Inferior parietal cortex (tissue), 1 donor: ENCODE measurements around the gene KLHL36.
A peak's percentile ranks its signal among the peaks of the same experiment; 100 is the strongest.

Source experiments
- DNase-seq: peaks from one replicate; pipeline ENCODE4 v3.0.0-alpha.2; 2016; ENCODE audit errors: extremely low spot score

KLHL36 gene

DNA sequence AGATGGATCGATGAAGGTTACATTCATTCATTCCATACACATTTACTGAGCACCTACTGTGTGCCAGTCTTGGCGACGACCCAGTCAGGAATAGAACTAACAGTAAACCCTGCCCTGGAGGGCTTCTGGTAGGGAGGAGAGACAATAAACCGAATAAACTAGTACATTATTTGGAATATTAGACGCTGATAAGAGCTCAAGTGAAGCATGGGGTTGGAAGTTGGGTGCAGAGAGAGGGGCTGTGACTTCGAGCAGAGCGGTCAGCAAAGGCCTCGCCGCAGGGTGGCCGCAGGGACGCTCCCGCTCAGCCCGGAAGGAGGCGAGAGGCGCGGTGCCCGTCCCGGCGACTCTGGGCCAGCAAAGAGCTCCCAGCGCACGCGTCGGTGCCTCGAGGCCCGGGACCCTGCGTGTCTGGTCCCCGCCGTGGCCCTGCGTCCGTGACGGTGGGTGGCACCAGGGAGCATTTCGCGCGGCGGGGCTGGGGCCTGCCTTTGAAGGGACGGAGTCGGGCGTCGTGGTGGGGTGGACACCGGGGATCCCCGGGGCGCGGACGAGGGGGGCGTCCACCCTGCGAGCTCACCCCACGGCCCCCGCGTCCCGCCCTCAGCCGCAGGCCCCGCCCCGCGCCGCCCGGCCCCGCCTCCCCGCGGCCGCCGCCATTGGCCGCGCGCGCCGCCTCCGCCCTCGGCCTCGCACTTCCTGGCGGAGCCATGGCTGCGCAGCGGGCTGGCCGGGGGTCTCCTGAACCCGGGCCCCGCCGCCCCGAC is at the start of gene KLHL36:
Gene KLHL36 (plus strand): TSS at position 684 of the 767 bp plus-strand sequence. CDS start 2,357 bp downstream, outside the sequence.
- DNase-seq, result peak; percentile 27

DNA sequence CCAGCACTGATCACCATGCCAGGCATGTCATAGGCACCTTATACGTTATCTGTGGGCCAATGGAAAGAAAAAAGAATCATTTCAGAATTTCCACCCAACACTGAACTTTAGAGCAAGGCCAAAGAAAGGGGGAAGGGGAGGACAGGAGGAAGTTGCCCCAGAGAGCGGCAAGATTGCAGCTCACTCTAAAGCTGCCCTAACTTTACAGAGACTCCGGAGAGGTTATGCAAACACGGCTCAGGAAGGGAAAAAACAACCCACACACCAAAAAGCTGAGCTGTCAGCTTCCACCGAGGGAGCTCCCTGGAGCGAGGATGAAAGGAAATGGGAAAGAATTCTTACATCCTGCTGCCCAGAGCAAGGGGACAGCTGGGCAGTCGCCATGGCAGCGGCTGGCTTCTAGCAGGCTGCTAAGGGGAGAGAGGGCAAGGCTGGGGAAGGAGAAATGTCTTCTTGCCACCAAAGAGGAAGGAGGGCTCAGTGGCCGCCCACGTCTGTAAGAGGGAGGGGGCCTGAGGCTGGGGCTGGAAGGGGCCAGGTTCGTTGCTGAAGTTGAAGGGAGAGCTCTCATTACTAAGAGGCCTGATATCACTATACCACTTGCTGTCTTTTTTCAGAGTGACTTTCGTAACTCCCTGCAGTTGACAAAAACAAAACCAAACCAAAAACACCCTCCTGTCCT is 48.6 kb upstream of the KLHL36 start:
- DNase-seq, result peak; percentile 48

DNA sequence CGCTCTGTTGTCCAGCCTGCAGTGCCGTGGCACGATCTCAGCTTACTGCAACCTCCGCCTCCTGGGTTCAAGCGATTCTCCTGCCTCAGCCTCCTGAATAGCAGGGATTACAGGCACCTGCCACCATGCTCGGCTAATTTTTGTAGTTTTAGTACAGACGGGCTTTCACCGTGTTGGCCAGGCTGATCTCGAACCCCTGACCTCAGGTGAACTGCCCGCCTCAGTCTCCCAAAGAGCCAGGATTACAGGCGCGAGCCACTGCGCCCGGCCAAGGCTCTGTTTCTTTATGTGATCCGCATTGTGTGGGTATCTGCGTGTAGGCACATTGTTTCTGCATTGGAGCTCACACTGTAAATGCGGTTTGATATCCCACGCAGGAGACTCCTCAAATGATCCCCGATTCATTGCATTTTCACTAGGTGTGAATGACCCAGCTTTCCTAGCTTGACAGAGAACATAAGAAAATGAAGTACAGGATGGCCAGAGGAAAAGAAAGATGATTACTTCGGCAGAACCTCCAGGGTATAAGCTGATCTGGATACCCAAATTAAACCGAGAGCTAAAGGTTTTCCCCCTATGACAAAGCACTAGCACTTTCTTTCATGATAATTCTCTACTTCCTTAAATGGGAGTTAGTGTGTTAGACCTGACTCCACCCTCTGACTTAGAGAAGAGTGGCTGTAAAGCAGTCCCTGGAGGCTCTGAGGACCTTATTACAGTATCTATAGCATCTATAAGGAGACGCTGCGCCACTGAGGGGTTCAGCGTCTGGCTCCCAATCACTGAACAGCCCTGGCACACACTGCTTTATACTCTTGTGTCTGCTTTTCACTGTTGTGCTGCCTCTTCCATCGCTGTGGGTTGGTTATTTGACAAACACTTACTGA is 47.7 kb upstream of the KLHL36 start:
- no peak for DNase-seq

DNA sequence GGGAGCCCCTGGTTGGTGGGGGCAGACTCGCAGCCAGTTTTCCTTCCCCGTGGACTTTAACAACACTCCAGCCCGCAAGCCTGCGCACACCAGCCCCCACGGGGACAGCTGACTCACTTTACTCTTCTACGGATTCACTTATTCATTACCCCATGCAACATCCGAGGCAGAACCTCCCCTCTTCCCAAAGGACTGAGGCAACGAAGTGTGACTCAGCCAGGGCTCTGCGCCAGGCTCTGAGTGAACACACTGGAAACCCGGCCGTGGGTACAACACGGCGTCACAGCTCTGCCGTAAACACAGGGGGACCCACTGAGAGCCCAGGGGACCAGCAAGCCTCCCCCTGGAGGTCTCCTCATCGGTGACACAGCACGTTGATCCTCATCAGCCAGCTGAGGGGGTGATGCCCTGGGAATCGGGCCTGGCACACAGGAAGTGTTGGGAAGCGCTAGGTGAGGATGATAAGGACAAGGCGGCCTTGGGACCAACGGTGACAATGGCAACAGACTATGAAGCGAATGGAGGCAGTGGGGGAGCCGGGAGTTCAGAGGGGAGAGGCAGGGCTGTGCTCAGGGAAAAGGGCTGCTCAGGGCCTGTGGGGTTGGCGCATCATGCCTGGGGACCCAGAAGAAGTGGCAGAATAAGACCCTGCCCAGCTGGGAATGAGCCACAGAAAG is 45.0 kb upstream of the KLHL36 start:
- DNase-seq, result peak; percentile 70

DNA sequence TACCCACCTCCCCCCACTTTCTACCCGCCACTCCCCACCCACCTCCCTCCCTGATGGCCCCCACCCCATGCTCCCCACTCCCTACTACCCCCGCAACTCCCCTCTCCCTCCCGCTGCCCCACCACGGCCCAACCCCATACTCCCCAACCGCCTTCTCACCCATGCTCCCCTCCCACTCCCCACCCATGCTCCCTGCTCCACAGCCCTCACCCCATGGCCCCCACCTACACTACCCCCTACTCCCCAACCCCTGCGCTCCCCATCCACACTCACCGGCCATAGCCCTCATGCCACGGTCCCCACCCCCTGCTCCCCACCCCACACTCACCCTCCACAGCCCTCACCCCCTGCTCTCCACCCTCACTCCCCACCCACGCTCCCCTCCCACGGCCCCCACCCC is 44.4 kb upstream of the KLHL36 start:
- no peak for DNase-seq

DNA sequence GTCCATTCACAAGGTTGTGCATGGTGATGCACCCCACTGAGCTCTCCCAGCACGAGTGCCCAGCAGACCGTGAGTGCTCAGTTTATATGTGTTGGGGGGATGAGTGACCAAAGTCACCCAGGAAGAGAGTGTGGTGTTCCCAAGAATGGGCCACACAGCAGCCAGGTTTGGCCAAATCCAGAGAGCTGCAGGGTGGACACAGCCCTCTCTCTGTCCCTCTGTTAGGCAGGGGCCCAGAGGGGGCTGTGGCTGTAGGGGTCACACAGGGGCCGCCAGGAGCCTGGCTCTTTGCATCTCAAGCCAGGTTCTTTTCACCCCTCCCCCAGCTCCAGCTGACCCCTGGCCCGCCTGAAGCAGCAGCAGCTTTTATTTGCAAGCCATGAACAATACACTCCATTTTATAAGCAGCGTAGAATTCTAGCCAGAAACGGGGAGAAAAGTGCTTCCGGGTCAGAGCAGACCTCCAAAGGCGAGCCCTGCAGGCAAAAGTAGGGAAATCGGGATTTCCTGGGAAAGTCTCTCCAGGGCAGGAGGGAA is 43.8 kb upstream of the KLHL36 start:
- DNase-seq, result no peak

DNA sequence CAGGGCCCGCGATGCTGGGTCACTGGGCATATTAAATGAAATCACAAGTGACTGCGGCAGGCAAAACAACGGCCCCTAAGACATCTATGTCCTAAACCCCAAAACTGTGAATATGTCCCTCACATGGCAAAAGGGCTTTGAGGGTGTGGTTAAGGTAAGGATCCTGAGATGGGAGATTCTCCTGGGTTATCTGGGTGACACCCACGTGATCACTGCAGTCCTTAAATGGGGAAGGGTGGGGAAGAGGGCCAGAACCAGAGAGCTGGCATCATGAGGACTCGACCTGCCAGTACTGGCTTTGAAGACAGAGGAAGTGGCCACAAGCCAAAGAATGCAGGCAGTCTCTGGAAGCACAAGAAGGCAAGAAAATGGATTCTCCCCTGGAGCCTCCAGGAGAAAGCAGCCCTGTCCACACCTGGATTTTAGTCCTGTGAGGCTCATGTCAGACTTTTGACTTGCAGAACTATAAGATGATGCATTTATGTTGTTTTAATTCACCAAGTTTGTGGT is 42.9 kb upstream of the KLHL36 start:
- no peak for DNase-seq

DNA sequence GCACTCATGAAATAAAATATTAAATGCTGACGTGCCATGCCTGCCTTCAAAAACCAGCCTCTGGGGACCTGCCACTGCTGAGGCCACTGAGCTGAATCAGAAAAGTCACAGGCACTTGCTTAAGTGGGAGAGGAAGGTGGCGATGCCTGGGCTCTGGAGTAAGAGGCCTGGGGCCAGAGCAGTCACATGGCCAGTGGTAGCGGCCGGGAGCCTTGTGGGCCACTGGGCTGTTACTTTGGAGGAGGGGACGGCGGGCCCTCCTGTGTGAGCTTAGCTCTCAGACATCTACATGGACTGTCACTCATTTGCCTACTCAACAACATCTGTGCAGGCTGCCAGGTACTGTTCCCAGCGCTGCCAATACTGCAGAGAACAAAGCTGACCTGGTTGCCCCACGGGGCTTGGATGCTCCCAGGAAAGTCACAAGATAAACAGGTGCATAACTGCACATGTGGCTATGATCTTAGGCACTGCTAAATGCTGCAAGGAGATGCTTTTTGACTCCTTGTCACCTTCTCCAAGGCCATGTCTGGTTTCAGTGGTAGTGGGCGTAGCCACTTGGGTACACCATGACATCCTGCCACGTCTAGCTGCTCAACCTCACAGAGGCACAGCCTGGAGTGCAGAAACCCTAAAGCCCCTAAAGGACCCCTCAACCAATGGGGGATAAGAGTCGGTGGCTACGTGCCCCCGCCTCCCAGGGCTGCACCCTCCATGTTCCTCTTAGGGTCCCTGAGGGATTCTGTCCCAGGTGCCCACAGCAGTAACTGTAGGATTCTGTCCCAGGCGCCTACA is 42.0 kb upstream of the KLHL36 start:
- DNase-seq, result no peak

DNA sequence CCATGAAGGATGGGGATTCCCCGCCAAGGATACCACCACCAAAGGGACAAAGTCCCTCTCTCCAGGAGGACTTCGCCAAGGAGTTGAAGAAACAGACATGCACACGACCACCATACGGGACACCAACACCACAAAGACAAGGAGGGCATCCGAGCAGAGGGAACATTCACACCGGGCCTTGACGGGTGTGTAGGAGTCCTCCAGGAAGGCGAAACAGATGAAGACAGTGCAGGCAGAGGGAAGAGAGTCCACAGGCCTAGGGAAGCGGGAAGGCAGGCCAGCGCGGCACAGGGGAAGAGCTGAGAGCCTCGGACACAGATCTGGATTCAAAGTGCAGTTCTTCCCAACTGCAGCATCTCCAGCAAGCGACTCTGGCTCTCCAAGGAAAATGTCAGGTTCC is 41.2 kb upstream of the KLHL36 start:
- DNase-seq, result no peak

DNA sequence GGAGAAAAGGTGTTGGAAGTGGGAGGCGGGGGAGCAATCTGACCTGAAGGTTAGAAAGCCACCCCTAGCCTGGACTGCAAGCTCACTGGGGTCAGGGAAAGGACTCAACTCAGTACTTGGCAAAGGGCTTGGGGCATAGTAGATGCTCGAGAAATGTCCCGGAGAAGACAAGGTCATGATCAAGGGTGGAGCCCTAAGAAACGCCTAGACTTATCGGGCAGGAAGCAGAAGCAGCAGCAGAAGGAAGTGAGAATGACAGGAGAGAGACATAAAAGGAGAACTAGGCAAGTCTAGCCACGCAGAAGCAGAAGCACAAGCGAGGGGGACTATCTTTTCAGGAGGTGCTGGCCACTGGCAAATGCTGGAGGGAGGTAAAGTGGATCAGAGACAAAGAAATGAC is 40.6 kb upstream of the KLHL36 start:
- DNase-seq, result no peak

DNA sequence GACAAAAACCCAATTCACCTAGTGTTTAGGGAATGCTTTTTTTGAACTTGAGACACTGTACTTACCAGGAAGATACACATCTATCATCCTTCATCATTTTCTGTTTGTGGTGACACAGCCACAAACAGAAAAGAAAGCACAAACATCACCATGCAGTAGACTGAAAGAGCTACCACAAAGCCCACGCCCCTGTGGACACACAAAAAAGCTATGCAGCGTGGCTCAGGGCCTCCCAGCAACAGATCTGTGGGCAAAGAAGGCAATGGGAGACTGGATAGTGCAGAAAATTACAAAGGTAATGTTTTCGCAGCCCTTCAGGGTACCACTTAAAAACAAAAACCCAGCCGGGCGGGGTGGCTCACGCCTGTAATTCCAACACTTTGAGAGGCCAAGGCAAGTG is 40.0 kb upstream of the KLHL36 start:
- no peak for DNase-seq

DNA sequence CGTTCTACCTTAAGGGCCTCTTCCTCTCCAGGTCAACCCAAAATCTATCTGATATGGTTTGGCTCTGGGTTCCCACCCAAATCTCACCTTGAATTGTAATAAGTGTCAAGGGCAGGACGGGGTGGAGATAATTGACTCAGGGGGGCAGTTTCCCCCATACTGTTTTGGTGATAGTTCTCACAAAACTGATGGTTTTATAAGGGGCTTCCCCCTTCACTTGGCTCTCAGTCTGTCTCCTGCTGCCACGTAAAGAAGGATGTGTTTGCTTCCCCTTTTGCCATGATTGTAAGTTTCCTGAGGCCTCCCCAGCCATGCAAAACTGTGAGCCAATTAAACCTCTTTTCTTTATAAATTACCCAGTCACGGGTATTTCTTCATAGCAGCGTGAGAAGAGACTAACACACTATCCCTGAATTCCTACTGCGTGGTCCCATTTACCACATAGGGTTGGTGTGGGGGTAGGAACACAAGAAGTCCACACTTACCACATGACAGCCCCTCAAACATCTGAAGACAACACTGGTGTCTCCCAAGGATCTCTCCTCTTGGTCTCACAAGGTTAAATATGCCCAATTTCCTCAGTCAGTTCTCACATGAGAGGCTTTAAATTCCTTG is 38.6 kb upstream of the KLHL36 start:
- no peak for DNase-seq

DNA sequence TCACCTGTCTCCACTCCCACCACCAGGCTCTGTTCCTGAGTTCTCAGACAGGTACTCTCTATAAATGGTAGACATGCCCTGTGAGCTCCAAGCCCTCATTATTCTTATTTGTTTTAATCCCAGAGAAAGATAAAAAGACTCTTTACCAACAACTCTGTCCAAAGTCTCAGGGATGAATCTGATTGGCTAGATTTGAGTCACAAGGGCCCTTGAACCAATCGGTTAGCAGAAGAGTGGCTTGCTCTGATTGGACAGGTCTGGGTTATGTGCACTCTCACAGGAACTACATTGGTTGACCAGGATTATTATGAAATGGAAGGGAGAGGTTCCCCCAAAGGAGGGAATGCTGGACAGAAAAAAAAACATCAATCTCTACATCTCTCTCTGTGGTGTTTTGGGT is 37.9 kb upstream of the KLHL36 start:
- no peak for DNase-seq

DNA sequence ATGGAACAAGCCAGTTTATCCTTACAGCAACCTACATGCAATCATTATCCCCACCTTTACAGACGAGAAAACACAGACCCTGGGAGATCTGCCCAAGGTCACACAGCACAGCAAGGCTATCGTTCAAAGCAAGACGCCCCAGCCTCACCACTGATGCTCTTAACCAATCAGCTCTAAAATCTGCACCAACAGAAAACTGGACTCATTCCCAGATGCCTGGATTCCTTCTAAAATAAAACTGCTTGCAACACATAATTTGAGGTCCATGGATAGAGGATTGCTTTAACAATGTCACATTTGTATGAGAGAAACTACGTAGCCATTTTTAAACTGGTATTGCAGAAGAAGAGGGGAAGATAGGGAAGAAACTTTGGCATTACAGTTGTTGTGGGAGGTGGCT is 37.3 kb upstream of the KLHL36 start:
- peak; percentile 57 for DNase-seq

DNA sequence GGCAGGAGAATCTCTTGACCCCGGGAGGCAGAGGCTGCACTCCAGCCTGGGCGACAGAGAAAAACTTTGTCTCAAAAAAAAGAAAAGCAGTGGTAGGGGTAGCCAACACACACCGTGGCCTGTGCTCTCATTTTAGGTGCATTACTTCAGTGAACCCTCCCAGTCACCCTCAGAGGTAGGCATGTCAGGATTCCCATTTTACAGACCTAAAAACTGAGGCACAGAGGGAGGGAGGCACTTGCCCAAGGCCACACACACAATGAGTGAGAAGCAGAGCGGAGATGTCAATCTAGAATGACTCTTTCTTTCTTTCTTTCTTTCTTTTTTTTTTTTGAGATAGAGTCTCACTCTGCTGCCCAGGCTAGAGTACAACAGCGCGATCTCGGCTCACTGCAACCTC is 35.6 kb upstream of the KLHL36 start:
- DNase-seq, result no peak

DNA sequence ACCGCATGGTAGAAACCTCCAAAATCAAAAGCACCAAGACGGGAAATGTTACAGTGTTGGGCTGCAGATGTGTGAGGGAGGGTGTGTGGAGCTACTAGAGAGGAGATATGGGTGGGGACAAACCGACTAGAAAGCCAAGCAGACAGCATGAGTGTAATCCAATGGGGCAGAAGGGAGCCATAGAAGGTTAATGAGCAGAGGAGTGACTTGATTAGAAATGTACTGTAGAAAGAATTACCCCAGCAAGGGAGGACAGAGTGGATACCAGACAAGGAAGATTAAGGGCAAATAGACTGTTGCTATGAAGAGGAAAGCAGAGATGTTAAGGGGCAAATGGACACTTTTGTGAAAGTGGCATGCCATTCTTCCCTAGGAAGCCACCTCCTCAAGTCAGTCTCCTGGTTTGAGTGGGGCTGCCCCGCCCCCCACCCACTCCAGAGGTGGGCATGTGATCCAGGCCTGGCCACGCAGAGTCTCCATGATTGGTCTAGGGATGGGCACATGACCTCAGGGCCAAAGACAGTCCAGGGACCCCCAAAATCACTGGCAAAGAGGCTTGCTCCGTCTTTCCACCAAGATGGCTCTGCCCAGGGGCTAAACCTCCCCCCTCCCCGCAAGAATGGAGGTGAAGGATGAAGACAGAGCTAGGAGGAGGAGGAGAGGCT is 34.8 kb upstream of the KLHL36 start:
- no peak for DNase-seq

DNA sequence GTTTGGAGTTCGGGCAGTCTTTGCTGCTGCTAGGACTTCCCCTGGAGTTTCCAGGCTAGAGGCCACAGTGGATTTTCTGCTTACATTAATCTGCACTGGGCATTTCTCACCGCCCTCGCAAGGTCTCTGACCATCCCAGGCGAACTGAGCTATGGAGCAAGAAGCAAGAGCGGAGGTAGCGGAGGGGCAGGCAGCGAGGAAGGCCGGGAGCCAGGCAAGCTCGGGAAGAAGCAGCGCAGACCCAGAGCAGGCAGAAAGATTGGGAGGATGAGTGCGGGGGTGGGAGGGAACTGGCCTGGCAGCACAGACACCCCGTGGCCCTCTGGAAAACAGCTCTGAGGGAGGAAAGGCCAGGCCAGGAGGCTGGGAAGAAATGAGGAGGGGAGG is 34.2 kb upstream of the KLHL36 start:
- no peak for DNase-seq

DNA sequence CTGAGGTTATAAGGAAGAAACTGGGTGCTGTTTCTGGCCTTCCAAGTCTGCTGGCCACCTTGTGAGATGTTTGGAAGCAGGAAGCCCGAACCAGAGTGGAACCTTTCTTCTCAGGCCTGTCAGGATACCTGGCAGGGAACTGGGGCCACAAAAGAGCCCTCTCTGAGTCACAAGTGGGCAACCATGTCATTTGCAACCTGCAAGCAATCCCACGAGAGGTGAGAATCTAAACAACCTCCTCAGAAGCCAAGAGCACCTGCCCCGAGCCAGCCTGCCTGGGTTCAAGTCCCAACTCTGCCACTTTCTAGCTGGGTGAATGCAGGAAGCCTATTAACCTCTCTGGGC is 33.7 kb upstream of the KLHL36 start:
- no peak for DNase-seq

DNA sequence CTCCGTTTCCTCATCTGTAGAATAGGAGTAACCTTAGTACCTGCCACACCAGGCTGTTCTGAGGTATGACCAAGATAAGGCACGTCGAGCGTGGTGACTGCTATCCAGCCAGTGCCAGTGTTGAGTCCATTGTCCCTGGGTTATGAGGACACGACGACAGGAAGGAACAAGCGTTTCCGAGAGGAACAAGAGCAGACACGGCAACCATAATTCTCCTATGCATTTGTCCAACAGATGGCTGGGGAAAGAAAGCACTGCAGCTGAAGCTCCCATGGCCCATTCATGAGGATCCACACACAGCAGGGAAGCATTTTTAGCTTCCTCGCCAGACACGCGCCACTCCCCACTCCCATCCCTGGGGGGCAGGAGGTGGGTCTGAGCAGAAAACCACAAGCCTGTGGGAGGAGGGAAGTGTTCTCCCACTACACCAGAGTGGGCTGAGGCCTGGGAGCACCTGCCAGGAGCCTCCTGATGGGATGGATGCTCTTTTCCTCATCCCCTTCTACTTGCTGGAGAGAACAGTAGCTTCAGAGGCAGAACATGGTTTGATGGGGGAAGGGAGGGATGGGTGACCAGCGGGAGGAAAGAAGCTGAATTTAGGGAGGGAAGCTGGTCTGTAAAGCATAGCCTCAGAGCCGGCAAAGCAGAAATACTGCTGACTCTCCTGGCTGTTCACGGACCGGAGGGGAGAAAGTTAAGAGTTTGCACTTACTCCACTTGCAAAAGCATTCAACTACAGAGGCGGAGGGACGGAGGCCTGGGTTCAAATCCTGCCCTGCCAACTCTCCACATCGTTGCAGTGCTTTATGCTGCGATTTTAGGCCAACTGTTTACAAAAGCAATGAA is 33.1 kb upstream of the KLHL36 start:
- no peak for DNase-seq
